ENCODE measurements around the gene SEC14L2. TPM values are rescaled to one million over a fixed set of nuclear protein-coding genes. Genes with fewer than 3 reads are reported as not detected.

SEC14L2 gene
- total RNA-seq, 2 donors from 2014 or later, result 0.89 to 2.8 TPM

- no peak for DNase-seq (ENCODE audit: low spot score)
- no peak for TF ChIP-seq CTCF (IDR thresholded peaks at IDR 0.05)
- no peak overlapping the region for H3K27ac ChIP-seq
- peaks cover 40% of the 10 kb centered on the region for H3K36me3 ChIP-seq
- no peak overlapping the region for H3K4me3 ChIP-seq
- H3K4me1 ChIP-seq, result no peaks in the 10 kb centered on the region
- H3K27me3 ChIP-seq, result no peaks in the 10 kb centered on the region
- H3K9me3 ChIP-seq, result no peaks in the 10 kb centered on the region
Observed at GRCh38 chr22:30411780-30412179, 15.0 kb downstream of the SEC14L2 start.

- no peak overlapping the region for H3K4me3 ChIP-seq
- H3K27ac ChIP-seq, result no peak overlapping the region
Observed at GRCh38 chr22:30413001-30413400, 16.2 kb downstream of the SEC14L2 start.

GRCh38 chr22:30413745-30414524, 17.1 kb downstream of the SEC14L2 start:
- no peak overlapping the region for H3K27ac ChIP-seq
- DNase-seq (ENCODE audit: low spot score), result no peak
- H3K4me3 ChIP-seq, result no peak overlapping the region
- no peak for TF ChIP-seq CTCF (IDR thresholded peaks at IDR 0.05)
- no peaks in the 10 kb centered on the region for H3K4me1 ChIP-seq
- H3K27me3 ChIP-seq, result no peaks in the 10 kb centered on the region
- no peaks in the 10 kb centered on the region for H3K9me3 ChIP-seq
- peaks cover 36% of the 10 kb centered on the region for H3K36me3 ChIP-seq

More at GRCh38 chr22:30413001-30413400, 16.2 kb downstream of the SEC14L2 start:
- Histone ChIP-seq H3K4me1 (no peaks in the 10 kb centered on the region), H3K27me3 (no peaks in the 10 kb centered on the region), H3K36me3 (peaks cover 40% of the 10 kb centered on the region), H3K9me3 (no peaks in the 10 kb centered on the region)
- no peak for TF ChIP-seq CTCF (IDR thresholded peaks at IDR 0.05)
- no peak for DNase-seq (ENCODE audit: low spot score)

GRCh38 chr22:30414525-30415047, 17.8 kb downstream of the SEC14L2 start:
- Histone ChIP-seq H3K27ac (no peak overlapping the region), H3K27me3 (no peaks in the 10 kb centered on the region), H3K9me3 (no peaks in the 10 kb centered on the region), H3K4me3 (no peak overlapping the region), H3K4me1 (no peaks in the 10 kb centered on the region), H3K36me3 (peaks cover 32% of the 10 kb centered on the region)
- TF ChIP-seq CTCF (IDR thresholded peaks at IDR 0.05), result no peak
- no peak for DNase-seq (ENCODE audit: low spot score)

- H3K4me3 ChIP-seq, result no peak overlapping the region
- no peaks in the 10 kb centered on the region for H3K27me3 ChIP-seq
- peaks cover 0 to 2% of the 10 kb centered on the region in 2 donors for H3K4me1 ChIP-seq
- H3K9me3 ChIP-seq, result no peaks in the 10 kb centered on the region
- no peak overlapping the region for H3K27ac ChIP-seq
- no peak for DNase-seq (ENCODE audit: low spot score)
- no peak for TF ChIP-seq CTCF (IDR thresholded peaks at IDR 0.05)
- peaks cover 26% of the 10 kb centered on the region for H3K36me3 ChIP-seq
Observed at GRCh38 chr22:30416403-30416802, 19.6 kb downstream of the SEC14L2 start.
